HG03175 (cell line): ENCODE measurements around the gene PPP1R2.
"Not testable (repeated sequence)": the region's sequence is repeated elsewhere in the genome, so short reads cannot be mapped to it uniquely, and the experiment has no call there.

Experiments
- ATAC-seq: cut with Tn5 transposase; IDR thresholded peaks from one replicate; pipeline ENCODE4 v1.9.1; 2021; ENCODE audit warnings: mild to moderate bottlenecking, moderate library complexity; ENCODE audit not compliant: unreplicated experiment

PPP1R2 gene

GRCh38 chr3:195542698-195543499, at the start of gene PPP1R2:
TSS of gene PPP1R2 (minus strand) at chr3:195543325. CDS start at chr3:195543025, 300 bp downstream.
- peak; percentile 81 for ATAC-seq

- ATAC-seq, result no peak
Observed at GRCh38 chr3:195591852-195592251, 48.7 kb upstream of the PPP1R2 start.

- no peak for ATAC-seq
Observed at GRCh38 chr3:195591220-195591619, 48.1 kb upstream of the PPP1R2 start.

GRCh38 chr3:195590381-195590780, 47.3 kb upstream of the PPP1R2 start:
- ATAC-seq, result not testable (repeated sequence)

- ATAC-seq, result not testable (repeated sequence)
Observed at GRCh38 chr3:195589796-195590195, 46.7 kb upstream of the PPP1R2 start.

GRCh38 chr3:195587824-195588223, 44.7 kb upstream of the PPP1R2 start:
- no peak for ATAC-seq

- ATAC-seq, result no peak
Observed at GRCh38 chr3:195587406-195587805, 44.3 kb upstream of the PPP1R2 start.

GRCh38 chr3:195584543-195584870, 41.4 kb upstream of the PPP1R2 start:
- ATAC-seq, result no peak

GRCh38 chr3:195583831-195584542, 40.9 kb upstream of the PPP1R2 start, which contains the start of gene APOD:
TSS of gene APOD (minus strand) at chr3:195583940. CDS start at chr3:195579461, 4,479 bp downstream.
- ATAC-seq, result no peak

GRCh38 chr3:195582947-195583346, 39.8 kb upstream of the PPP1R2 start:
- no peak for ATAC-seq

GRCh38 chr3:195580744-195581443, 37.8 kb upstream of the PPP1R2 start:
- ATAC-seq, result no peak

- no peak for ATAC-seq
Observed at GRCh38 chr3:195579281-195579680, 36.2 kb upstream of the PPP1R2 start.

GRCh38 chr3:195578565-195578964, 35.4 kb upstream of the PPP1R2 start:
- ATAC-seq, result no peak

GRCh38 chr3:195577645-195578177, 34.6 kb upstream of the PPP1R2 start:
- no peak for ATAC-seq

- ATAC-seq, result no peak
Observed at GRCh38 chr3:195574497-195575304, 31.6 kb upstream of the PPP1R2 start.

- ATAC-seq, result no peak
Observed at GRCh38 chr3:195573611-195574496, 30.7 kb upstream of the PPP1R2 start.

GRCh38 chr3:195571361-195571760, 28.2 kb upstream of the PPP1R2 start:
- ATAC-seq, result no peak

- ATAC-seq, result no peak
Observed at GRCh38 chr3:195570912-195571311, 27.8 kb upstream of the PPP1R2 start.

GRCh38 chr3:195570344-195570743, 27.2 kb upstream of the PPP1R2 start:
- no peak for ATAC-seq
